H1 (cell line): Measurements from ENCODE around the gene IGLL5. TPM values are rescaled to one million over a fixed set of nuclear protein-coding genes. Genes with fewer than 3 reads are reported as not detected.

Experiments
- CTCF ChIA-PET: fragments of 300-600 bp; sonication (Branson Sonifier 250); formaldehyde crosslinking; loops from one replicate; lab custom pipeline; 2021; ENCODE audit not compliant: partially characterized antibody; lab: Charles Lee
- POLR2A ChIA-PET: fragments of 300-600 bp; sonication (Branson Sonifier 250); formaldehyde crosslinking; loops from one replicate; lab custom pipeline; 2021; ENCODE audit warnings: inconsistent platforms; ENCODE audit not compliant: partially characterized antibody; lab: Charles Lee
- DNase-seq, 2 experiments: peaks; one replicate each; pipeline versions ENCODE4 v3.0.0 to v3.0.0-alpha.2; 2010 to 2022; ENCODE audit warnings: low spot score in 2 of 2, low read depth in 1 of 2, mixed read lengths in 1 of 2
- FAIRE-seq: peaks from 2 replicates; lab custom pipeline; 2011; peaks lifted over from hg19 to GRCh38; lab: Jason Lieb, UNC
- H2AFZ ChIP-seq: 2 replicates; pipeline ENCODE4 v1.8.1; 2012; ENCODE audit warnings: low read length, inconsistent platforms
- H2AK5ac ChIP-seq: 2 replicates; pipeline ENCODE4 v1.6.1; 2013; ENCODE audit warnings: low read depth, low read length
- H2BK120ac ChIP-seq: replicated peaks from 2 replicates; pipeline ENCODE3; 2013; ENCODE audit warnings: low read depth, low read length, inconsistent platforms
- H2BK12ac ChIP-seq: 2 replicates; pipeline ENCODE4 v1.6.1; 2013; ENCODE audit warnings: low read depth, low read length
- H2BK15ac ChIP-seq: 2 replicates; pipeline ENCODE4 v1.6.1; 2013; ENCODE audit warnings: low read length
- H2BK20ac ChIP-seq: 2 replicates; pipeline ENCODE4 v1.6.1; 2013; ENCODE audit warnings: low read length
- H2BK5ac ChIP-seq: 2 replicates; pipeline ENCODE4 v1.6.1; 2013; ENCODE audit warnings: low read depth, low read length
- H3K14ac ChIP-seq: 2 replicates; pipeline ENCODE4 v1.6.1; 2013; ENCODE audit warnings: inconsistent platforms; ENCODE audit not compliant: insufficient read length
- H3K18ac ChIP-seq: 2 replicates; pipeline ENCODE4 v1.6.1; 2013; ENCODE audit warnings: low read length; ENCODE audit errors: extremely low read depth
- H3K23ac ChIP-seq: 2 replicates; pipeline ENCODE4 v1.6.1; 2013; ENCODE audit warnings: inconsistent platforms; ENCODE audit not compliant: insufficient read length
- H3K23me2 ChIP-seq: 2 replicates; pipeline ENCODE4 v1.6.1; 2013; ENCODE audit warnings: low read depth, low read length
- H3K27ac ChIP-seq: 2 replicates; pipeline ENCODE4 v1.6.1; 2011; ENCODE audit warnings: low read depth, low read length, inconsistent platforms
- H3K27me3 ChIP-seq, 4 experiments: replicated peaks in 1 of 4; 1 replicate in 1 of 4; 2 replicates in 3 of 4; pipeline versions ENCODE4 v1.6.1 to v1.8.1; 2011 to 2013; ENCODE audit warnings: low read length in 3 of 4, mild to moderate bottlenecking in 3 of 4, inconsistent platforms in 2 of 4, mixed read lengths in 2 of 4, moderate library complexity in 1 of 4; ENCODE audit not compliant: control insufficient read depth in 3 of 4, insufficient read depth in 3 of 4; ENCODE audit errors: extremely low read depth in 1 of 4
- H3K36me3 ChIP-seq, 4 experiments: 2 replicates each; pipeline versions ENCODE4 v1.6.1 to v1.8.1; 2011 to 2013; ENCODE audit warnings: mild to moderate bottlenecking in 4 of 4, low read length in 3 of 4, moderate library complexity in 2 of 4, control low read depth in 1 of 4, inconsistent platforms in 1 of 4; ENCODE audit not compliant: insufficient read depth in 4 of 4, control insufficient read depth in 2 of 4
- H3K4ac ChIP-seq: replicated peaks from 2 replicates; pipeline ENCODE3; 2013; ENCODE audit warnings: low read length, low read depth, mixed read lengths, inconsistent platforms; ENCODE audit not compliant: insufficient read length
- H3K4me1 ChIP-seq, 4 experiments: replicated peaks in 1 of 4; 1 replicate in 1 of 4; 2 replicates in 3 of 4; pipeline versions ENCODE4 v1.6.1 to v1.8.1; 2011 to 2013; ENCODE audit warnings: low read length in 3 of 4, inconsistent platforms in 2 of 4, mixed read lengths in 1 of 4; ENCODE audit not compliant: insufficient read depth in 4 of 4, control insufficient read depth in 3 of 4
- H3K4me2 ChIP-seq, 2 experiments: 2 replicates each; pipeline versions ENCODE4 v1.6.1 to v1.8.1; 2011 to 2013; ENCODE audit warnings: low read depth in 2 of 2, low read length in 2 of 2, control low read depth in 1 of 2, inconsistent platforms in 1 of 2, mild to moderate bottlenecking in 1 of 2; ENCODE audit not compliant: insufficient read depth in 1 of 2
- H3K4me3 ChIP-seq, 4 experiments: fragments of 200-600, 300-600 bp in 1 of 4; sonication (generic), shearing (Covaris generic), sonication (Bioruptor Twin) in 1 of 4; 2 replicates each; pipeline versions ENCODE4 v1.5.1 to v1.8.1; 2011 to 2016; ENCODE audit warnings: low read length in 4 of 4, low read depth in 3 of 4, control low read depth in 2 of 4, inconsistent platforms in 2 of 4, mild to moderate bottlenecking in 2 of 4, mixed read lengths in 1 of 4, moderate library complexity in 1 of 4; ENCODE audit not compliant: insufficient read depth in 2 of 4; ENCODE audit errors: extremely low read depth in 1 of 4
- H3K56ac ChIP-seq: replicated peaks from 2 replicates; pipeline ENCODE3; 2013; ENCODE audit warnings: low read depth, mild to moderate bottlenecking, mixed read lengths, low read length, inconsistent platforms; ENCODE audit not compliant: insufficient read length
- H3K79me1 ChIP-seq: 2 replicates; pipeline ENCODE4 v1.6.1; 2013; ENCODE audit warnings: low read depth, low read length, control low read depth
- H3K79me2 ChIP-seq, 2 experiments: 2 replicates each; pipeline versions ENCODE4 v1.6.1 to v1.8.1; 2012 to 2013; ENCODE audit warnings: low read length in 2 of 2, mild to moderate bottlenecking in 2 of 2, inconsistent platforms in 1 of 2; ENCODE audit not compliant: insufficient read depth in 2 of 2, control insufficient read depth in 1 of 2
- H3K9ac ChIP-seq, 4 experiments: replicated peaks in 1 of 4; 1 replicate in 1 of 4; 2 replicates in 3 of 4; pipeline versions ENCODE4 v1.6.1 to v1.8.1; 2011 to 2013; ENCODE audit warnings: low read depth in 3 of 4, low read length in 3 of 4, control low read depth in 2 of 4, mild to moderate bottlenecking in 2 of 4, moderate library complexity in 2 of 4, inconsistent platforms in 1 of 4; ENCODE audit errors: extremely low read depth in 1 of 4
- H3K9me3 ChIP-seq, 2 experiments: 2 replicates each; pipeline versions ENCODE4 v1.6.1 to v1.8.1; 2012 to 2013; ENCODE audit warnings: mild to moderate bottlenecking in 2 of 2, moderate library complexity in 2 of 2, control low read depth in 1 of 2, inconsistent platforms in 1 of 2, low read depth in 1 of 2, low read length in 1 of 2, mixed read lengths in 1 of 2; ENCODE audit not compliant: insufficient read depth in 2 of 2
- H4K20me1 ChIP-seq, 2 experiments: replicated peaks in 1 of 2; 2 replicates each; pipeline versions ENCODE3 to v1.8.1; 2011 to 2013; ENCODE audit warnings: inconsistent platforms in 2 of 2, low read length in 2 of 2, mild to moderate bottlenecking in 1 of 2; ENCODE audit not compliant: insufficient read depth in 2 of 2, control insufficient read depth in 1 of 2
- H4K5ac ChIP-seq: 2 replicates; pipeline ENCODE4 v1.6.1; 2013; ENCODE audit warnings: low read length, low read depth, mixed read lengths, inconsistent platforms; ENCODE audit not compliant: insufficient read length
- H4K8ac ChIP-seq: 2 replicates; pipeline ENCODE4 v1.8.0; 2013; ENCODE audit warnings: mild to moderate bottlenecking, moderate library complexity, low read length, inconsistent platforms; ENCODE audit not compliant: insufficient read depth; ENCODE audit errors: extremely low read depth
- H4K91ac ChIP-seq: replicated peaks from 2 replicates; pipeline ENCODE3; 2013; ENCODE audit warnings: low read length, mixed read lengths, inconsistent platforms; ENCODE audit not compliant: insufficient read length
- ASH2L ChIP-seq: fragments of 200-600, 300-600 bp; sonication (generic); IDR thresholded peaks from one replicate; pipeline ENCODE4 v1.7.1; 2017; ENCODE audit warnings: low read length
- ATF2 ChIP-seq: IDR thresholded peaks from 2 replicates; pipeline ENCODE4 v1.6.1; 2012; ENCODE audit warnings: low read length, inconsistent platforms
- ATF3 ChIP-seq: IDR thresholded peaks from 2 replicates; pipeline ENCODE4 v1.6.1; 2011; ENCODE audit warnings: low read depth, mild to moderate bottlenecking, low read length; ENCODE audit not compliant: insufficient read depth
- GABPA ChIP-seq: IDR thresholded peaks from 2 replicates; pipeline ENCODE4 v1.6.1; 2011; ENCODE audit warnings: mild to moderate bottlenecking, low read length, moderate library complexity, borderline replicate concordance; ENCODE audit not compliant: insufficient read depth
- HDAC6 ChIP-seq: IDR thresholded peaks from one replicate; pipeline ENCODE4 v1.7.1; 2012; ENCODE audit warnings: low read depth, mild to moderate bottlenecking, inconsistent platforms, low read length, moderate library complexity
- MAX ChIP-seq: IDR thresholded peaks from 2 replicates; pipeline ENCODE4 v1.6.1; 2012; ENCODE audit warnings: inconsistent platforms
- PHF8 ChIP-seq: fragments of 200-600 bp; sonication (generic); conservative IDR thresholded peaks from 2 replicates; pipeline ENCODE4 v1.7.1; 2012; ENCODE audit warnings: low read depth, mild to moderate bottlenecking, inconsistent platforms, low read length, moderate library complexity
- POLR2AphosphoS5 ChIP-seq: IDR thresholded peaks from 2 replicates; pipeline ENCODE4 v1.6.1; 2011; ENCODE audit warnings: low read depth, low read length
- YY1 ChIP-seq: IDR thresholded peaks from 2 replicates; pipeline ENCODE4 v1.6.1; 2011; ENCODE audit warnings: low read depth, mild to moderate bottlenecking, low read length
- WGBS, 2 experiments: shearing (Covaris generic) in 1 of 2; methylation state at CpG; one replicate each; pipeline versions ENCODE4 v1.1.6 to v1.1.7; 2013 to 2015; ENCODE audit warnings: low lambda C conversion rate in 2 of 2, mixed read lengths in 2 of 2, inconsistent platforms in 1 of 2, low coverage in 1 of 2, missing lambda C conversion rate in 1 of 2; ENCODE audit not compliant: insufficient replicate concordance in 2 of 2, insufficient coverage in 1 of 2, insufficient read length in 1 of 2; ENCODE audit errors: extremely low coverage in 1 of 2, missing lambda C conversion rate in 1 of 2; 5-methylcytosine and 5-hydroxymethylcytosine counted together
- polyA plus RNA-seq, 7 experiments: library from polyadenylated mRNA; depleted of rRNA in 3 of 7; stranded (reverse) in 5 of 7; unstranded in 2 of 7; fragments of >200 nt in 5 of 7; fragments of 200-250 nt in 2 of 7; gene quantifications; 1 replicate in 5 of 7; 2 replicates in 1 of 7; 4 replicates in 1 of 7; pipeline versions ENCODE4 v1.2.1 to v1.2.3, GENCODE V29; 2011 to 2013; ENCODE audit warnings: missing spikeins in 2 of 7, mixed read lengths in 2 of 7
- total RNA-seq: library from RNA; stranded (reverse); fragmentation: NEBNext Ultra II Directional; extraction: Animal tissue kit (Norgen Biotek cat#: 25700); gene quantifications from 2 replicates; pipeline ENCODE4 v1.2.1, GENCODE V29; 2021

The IGLL5 gene
- total and polyA plus RNA-seq, 2 of the 8 experiments (the other 6 are each of a cell fraction or from before 2014, with no cell fraction given): not detected

GRCh38 chr22:22910272-22911240 is 22.9 kb downstream of the IGLL5 start:
- Histone ChIP-seq H2BK12ac (no peak overlapping the region), H2BK20ac (no peak overlapping the region), H3K23ac (no peak overlapping the region), H3K56ac (no peak overlapping the region), H3K23me2 (no peaks in the 10 kb centered on the region), H2AFZ (no peak overlapping the region), H3K36me3 (no peaks in the 10 kb centered on the region), H2AK5ac (no peak overlapping the region), H2BK5ac (no peak overlapping the region), H3K4ac (no peak overlapping the region), H4K20me1 (no peaks in the 10 kb centered on the region), H3K9ac (no peak overlapping the region), H3K18ac (no peak overlapping the region), H3K79me1 (no peaks in the 10 kb centered on the region), H2BK120ac (no peak overlapping the region), H3K79me2 (no peaks in the 10 kb centered on the region), H3K9me3 (peaks cover 44 to 80% of the 10 kb centered on the region in 2 experiments), H3K14ac (no peak overlapping the region), H3K4me1 (no peaks in the 10 kb centered on the region), H4K8ac (no peak overlapping the region; the same call in 1 of the 2 replicates), H4K5ac (no peak overlapping the region), H4K91ac (no peak overlapping the region), H3K4me2 (no peak overlapping the region), H3K4me3 (no peak overlapping the region), H3K27me3 (peaks cover 17 to 43% (median 29%) of the 10 kb centered on the region in 4 experiments; a peak in 5 of 7 replicates), H3K27ac (no peak overlapping the region), H2BK15ac (no peak overlapping the region)
- whole genome bisulfite sequencing, 2 experiments: 73% methylated on average over 14 of the region's 15 CpGs; no CpG with 5 or more reads in 1 of the 2 experiments
- FAIRE-seq: no peak
- DNase-seq: no peak
- POLR2A ChIA-PET: no interaction called here
- CTCF ChIA-PET: no interaction called here
- no peak for TF ChIP-seq POLR2AphosphoS5
- TF ChIP-seq ASH2L: no peak
- TF ChIP-seq GABPA: no peak
- no peak for TF ChIP-seq ATF2
- no peak for TF ChIP-seq YY1
- no peak for TF ChIP-seq MAX
- TF ChIP-seq PHF8: no peak
- TF ChIP-seq HDAC6: no peak
- no peak for TF ChIP-seq ATF3
